NCI-H69 (cell line): Measurements from ENCODE around the gene LZIC.
"Not testable (repeated sequence)": the region's sequence is repeated elsewhere in the genome, so short reads cannot be mapped to it uniquely, and the experiment has no call there.

ENCODE experiments used
- DNase-seq: peaks from one replicate; lab custom pipeline; 2025; lab: John Stamatoyannopoulos, UW

Gene LZIC

DNA sequence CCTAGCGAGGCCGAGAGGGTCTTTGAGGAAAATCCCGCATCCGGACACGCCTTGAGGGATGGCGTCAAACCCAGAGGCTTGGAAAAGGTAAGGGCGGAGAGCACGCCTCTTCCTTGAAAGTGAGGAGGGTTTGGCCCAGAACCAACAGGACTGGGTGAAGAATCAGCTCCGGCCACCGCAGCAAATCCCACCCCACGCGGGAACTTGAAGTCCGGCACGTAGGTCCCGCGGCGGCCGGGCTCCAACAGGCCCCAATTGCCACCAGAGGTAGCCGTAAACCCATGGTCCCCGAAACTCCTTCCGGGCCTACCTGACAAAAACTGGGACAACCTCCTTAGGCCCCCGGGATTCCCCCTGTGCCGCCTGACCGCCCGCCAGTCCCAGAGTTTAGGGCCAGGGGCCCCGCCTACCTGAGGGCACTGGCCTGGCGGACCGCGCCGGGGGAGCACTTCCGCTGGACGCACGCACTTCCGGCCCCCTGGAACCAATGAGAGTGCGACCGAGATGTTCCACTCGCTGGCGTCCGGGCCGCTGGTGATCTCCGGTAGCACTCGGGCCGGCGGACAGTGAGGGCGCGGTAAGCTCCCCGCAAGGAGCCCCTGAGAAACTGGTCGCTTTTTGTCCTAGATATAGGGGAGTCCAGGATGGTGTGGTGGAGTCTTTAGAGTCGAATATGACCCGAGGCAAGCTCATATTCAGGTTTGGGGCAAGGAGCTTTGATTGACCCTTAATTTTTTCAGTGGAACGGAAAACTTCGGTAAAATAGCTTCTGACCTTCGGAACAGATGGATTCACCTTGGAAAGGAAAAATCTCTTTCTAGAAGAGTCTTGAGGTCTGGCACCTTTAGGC is at the start of gene LZIC, which contains the start of gene NMNAT1:
TSS of gene LZIC (minus strand) at position 453 of the 850 bp plus-strand sequence. CDS start 6,772 bp downstream, outside the sequence.
TSS of gene NMNAT1 (plus strand) at position 537 of the 850 bp plus-strand sequence. CDS start 28,599 bp downstream, outside the sequence.
- peak; percentile 89 for DNase-seq

DNA sequence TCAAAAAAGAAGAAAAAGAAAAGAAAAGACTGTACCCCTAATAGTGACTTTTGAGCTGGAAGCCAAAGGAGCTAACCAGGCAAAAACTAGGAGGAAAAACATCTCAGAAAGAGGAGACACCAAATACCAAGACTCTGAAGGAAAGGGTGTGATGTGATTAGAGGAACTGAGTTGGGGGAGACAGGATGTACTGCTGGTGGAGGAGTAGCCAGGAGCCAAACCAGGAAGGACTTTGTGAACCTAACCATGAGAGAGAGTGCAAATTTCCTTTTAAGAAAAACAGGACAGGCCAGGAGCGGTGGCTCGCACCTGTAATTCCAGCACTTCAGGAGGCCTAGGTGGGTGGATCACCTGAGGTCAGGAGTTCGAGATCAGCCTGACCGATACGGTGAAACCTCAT is 49.7 kb upstream of the LZIC start:
- no peak for DNase-seq

DNA sequence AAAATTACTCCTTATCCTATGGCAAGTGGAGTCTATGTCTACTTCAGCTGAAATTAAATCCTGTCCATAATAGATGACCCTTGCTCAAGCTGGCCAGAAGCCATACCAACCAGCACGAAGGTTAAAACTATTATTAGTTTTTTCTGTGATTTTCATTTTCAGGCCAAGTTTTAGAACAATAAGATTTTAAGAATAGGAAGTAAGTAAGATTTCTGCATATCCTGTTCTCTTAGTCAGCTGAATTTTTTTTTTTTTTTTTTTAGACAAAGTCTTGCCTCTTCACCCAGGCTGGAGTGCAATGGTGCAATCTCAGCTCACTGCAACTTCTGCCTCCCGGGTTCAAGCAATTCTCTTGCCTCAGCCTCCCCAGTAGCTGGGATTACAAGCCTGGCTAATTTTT is 47.8 kb upstream of the LZIC start:
- no peak for DNase-seq

DNA sequence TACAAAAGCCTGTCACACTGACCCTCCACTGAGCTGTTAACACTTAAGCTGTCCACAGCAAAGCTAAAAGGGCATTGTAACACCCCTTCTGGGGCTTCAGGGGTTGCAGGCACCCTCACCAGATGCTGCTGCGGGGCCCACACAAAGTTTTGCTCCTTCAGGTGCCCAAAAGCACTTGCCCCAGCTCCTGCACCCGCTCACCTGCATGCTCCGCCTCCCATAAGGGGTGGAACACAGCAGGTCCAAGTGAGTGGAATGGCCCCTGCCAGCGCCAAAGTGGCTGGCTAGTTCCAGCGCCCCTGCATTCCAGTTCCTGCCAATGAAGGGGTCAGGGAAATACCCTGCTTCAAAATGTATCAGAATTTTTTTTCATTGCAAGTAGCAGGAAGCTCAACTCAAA is 46.6 kb upstream of the LZIC start:
- DNase-seq, result no peak

DNA sequence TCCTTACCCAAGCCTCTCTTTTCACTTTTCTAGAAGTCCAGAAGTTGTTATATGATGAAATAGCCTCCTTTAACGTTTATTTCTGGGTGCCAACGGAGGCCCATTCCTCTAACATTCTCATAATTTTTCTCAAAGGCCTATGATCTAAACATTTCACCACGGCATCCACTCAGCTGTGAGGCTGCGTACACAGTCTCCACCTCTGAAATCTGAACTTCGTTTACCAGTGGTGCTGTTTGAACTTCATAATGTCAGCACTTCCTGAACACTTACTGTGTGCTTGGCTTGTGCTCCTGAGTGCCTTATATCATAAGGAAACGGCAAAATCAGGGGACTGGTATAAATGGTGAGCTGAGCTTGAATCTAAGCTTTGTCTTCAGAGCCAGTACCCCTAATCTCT is 41.8 kb upstream of the LZIC start:
- no peak for DNase-seq

DNA sequence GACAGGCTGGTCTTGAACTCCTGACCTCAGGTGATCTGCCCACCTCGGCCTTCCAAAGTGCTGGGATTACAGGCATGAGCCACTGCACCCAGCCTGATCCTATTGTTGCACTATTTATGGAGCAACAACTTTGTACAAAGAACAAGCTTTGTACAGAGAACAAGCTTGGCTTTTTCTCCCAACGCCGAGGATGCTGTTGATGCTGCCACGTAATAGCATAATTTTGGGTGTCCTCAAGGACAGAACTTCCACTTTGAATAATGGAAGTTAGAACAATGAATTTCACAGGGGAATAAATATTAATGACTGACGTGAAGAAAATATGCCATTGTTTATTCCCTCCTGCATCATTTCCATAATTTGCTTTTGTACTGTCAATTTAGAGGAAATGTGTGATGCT is 41.1 kb upstream of the LZIC start:
- no peak for DNase-seq

DNA sequence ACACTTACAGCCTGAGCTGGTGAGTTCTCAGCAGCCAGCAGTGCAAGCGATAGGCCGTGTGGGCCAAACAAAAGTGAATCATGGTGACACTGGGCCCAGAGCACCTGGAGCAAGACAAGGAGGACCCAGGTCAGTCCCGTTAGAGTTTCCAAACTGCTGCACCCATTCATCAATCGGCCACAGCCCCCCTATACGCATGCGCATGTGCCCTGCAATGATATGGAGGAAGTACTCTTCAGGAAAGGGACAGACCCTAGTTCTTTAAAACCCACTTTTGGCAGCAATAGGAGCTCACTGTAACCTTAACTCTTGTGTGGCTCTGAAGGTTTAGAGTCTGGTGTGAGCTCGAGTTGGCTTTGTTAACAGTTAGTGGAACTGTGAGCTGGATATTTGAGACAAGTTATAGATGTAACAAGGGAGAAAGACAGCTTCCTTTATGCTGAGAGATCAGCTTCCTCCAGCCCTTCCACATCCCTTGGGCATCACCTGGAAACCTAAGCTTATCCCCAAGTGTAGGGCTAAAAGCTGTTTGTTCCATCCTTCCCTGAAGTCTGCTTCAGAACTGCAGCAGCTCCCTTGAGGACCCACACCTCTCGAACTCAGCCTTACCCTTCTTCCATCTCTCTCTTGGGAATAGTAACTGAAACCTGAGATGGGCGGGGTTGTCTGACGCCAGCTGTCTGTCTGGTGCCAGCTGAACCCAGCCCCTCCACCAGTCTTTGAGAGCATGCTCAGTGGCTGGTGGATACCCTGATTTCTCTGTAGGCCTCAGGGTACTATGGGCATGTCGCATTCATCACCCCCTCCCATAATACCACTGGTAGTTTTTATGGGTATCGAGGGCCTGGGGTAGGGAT is 17.7 kb upstream of the LZIC start:
- peak; percentile 88 for DNase-seq

DNA sequence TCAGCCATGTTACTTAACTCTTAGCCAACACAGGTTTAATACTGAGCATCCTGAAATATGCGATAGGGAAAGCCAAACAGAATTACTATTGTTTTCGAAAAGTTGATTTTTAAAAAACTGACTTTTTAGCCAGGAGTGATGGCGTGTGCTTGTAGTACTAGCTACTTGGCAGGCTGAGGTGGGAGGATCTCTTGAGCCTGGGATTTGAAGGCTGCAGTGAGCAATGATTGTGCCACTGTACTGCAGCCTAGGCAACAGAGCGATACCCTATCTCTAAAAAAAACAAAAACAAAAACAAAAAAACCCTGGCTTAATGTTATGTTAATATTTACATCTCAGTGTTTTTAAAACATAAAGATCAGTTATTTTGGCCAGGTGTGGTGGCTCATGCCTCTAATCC is 16.8 kb upstream of the LZIC start:
- DNase-seq, result no peak

DNA sequence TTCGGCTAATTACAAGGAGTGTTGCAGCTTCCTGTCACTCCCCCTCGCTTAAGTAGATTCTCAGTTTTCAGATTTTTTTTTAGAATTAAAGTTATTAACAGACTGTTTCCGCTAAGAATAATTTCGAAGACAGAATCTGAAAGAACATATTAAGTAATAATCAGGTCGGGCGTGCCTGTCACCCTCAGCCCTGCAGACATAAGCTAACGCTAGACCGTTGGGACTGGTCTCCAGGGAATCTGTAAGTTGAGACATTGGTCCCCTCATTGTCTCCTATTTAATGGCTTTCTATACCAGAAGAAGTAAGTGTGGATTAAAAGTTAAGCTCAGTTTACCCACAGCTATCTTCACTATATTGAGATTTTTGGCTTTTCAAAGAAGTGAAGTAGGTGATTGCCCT is 14.5 kb upstream of the LZIC start:
- DNase-seq, result no peak

DNA sequence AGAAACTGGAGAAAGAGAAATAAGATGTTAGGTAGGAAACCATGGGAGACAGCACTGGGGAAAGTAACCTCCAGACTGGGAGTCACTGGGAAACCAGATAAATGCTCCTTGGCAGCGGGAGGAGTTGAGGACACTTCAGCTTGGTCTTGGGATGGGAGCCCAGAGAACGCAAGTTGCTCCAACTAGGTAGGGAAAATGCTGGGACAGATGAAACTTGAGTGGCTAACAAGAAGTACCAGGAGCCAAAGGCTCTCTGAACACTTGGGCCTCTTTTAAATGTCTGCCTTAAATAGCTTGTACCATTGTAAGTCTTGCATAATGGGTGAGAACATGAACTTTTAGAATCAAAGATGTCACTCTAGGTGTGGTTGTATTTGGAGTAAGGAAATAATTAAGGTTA is 3.1 kb upstream of the LZIC start:
- no peak for DNase-seq

DNA sequence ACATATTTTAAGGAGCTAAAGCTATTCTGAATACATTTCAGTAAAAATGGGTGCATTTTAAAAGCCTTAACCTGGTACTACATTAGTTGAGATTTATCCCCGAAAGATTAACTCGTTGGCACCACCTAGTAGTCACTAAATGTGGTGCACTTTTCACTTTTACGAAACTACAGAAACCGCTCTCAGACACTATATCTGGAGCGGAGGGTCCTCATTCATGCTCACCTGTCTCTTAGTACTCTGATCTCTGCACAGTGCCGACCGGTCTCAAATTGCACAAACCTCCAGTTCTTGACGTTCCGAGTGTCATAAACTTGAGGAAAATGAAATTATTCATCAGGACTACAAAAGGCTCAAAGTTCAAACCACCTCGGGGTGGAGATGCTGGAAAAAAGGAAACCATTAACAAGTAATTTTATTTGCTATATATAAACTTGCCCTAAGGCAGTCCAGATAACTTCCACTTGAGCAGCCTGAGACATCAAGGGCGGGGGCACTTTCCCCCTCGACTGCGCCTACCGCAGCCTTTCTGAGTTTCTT is 722 bp downstream of the LZIC start:
- DNase-seq, result peak; percentile 46

DNA sequence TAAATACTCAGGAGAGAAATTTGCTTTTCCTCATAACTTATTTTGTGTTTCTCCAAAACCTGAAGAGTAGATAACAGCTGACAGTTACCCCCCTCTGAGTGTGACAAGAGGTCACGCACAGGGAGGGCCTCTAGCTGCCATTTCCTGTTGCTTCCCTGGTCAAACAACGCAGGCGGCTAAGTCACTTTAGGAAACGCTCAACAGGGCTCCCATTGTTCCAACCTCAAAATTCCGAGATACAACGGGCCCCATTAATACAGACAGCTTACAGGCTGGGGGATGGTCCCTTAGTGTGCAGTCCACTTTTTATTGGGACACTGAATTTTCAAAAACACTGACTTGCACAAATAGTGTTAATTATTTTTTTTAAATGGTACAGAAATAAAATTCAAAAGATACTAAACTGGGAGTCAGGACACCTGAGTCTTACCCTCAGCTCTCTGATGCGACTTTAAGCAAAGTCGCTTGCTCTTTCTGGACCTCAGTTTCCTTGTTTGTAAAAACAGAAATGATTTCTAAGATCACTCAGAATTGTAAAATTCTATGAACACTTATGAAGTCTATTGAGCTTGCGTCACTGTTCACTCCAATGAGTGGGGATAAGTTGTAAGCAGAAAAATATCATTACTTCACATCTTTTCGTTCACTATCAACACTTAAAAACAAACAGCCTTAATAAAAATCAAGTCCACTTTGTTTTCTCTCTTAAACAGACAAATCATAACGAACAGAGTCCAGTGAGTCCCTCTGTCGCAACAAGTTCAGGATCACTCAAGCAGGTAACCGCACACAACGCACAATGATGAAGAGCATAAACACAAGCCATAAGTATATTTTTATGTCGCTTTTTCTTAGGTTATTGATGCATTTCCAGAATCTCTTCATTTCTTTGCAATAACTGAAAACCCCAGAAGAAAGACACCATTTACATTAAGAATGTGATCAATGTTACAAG is 13.5 kb downstream of the LZIC start:
- DNase-seq, result peak; percentile 10

DNA sequence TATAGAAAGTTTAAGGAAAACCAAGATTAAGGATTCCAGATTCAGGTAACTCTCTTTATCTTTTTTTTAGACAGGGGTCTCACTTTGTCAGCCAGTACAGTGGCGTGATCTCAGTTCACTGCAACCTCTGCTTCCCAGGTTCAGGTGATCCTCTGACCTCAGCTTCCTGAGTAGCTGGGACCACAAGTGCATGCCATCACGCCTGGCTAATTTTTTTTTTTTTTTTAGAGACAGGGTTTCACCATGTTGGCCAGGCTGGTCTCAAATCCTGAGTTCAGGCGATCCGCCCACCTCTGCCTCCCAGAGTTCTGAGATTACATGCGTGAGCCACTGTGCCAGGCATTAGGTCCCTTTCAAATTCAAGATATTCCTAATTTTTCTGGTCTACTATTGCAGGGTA is 15.9 kb downstream of the LZIC start:
- DNase-seq, result no peak

DNA sequence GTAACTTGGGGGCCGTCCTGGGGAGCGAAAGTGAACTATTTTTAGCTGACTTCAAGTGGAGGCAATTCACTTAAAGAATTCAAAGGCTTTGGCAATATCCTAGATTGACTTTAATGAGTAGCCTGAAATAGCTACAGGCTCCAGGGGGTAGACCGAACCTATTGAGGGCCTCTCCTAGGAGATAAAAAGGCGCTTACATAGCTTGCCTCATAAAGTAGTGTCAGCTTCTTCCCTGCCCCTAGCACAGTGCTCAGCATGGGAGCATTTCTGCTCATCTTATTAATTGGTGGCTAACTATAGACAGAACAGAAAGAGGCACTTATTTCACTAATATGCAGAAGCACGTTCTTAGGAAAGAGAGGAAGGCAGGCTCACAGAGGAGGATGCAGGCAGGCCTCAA is 20.8 kb downstream of the LZIC start:
- peak; percentile 64 for DNase-seq

DNA sequence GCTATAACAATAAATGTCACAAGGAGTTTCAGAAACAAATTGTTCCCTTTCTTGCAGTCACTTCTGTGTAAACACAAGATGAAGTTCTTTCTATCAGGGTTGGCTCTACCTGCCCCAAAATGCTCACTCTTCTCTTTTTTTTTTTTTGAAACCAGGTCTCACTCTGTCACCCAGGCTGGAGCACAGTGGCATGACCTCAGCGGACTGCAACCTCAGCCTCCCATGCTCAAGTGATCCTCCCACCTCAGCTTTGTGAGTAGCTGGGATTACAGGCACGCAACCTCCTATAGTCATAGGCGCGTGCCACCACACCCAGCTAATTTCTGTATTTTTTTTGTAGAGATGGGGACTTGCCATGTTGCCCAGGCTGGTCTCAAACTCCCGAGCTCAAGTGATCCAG is 22.6 kb downstream of the LZIC start:
- no peak for DNase-seq

DNA sequence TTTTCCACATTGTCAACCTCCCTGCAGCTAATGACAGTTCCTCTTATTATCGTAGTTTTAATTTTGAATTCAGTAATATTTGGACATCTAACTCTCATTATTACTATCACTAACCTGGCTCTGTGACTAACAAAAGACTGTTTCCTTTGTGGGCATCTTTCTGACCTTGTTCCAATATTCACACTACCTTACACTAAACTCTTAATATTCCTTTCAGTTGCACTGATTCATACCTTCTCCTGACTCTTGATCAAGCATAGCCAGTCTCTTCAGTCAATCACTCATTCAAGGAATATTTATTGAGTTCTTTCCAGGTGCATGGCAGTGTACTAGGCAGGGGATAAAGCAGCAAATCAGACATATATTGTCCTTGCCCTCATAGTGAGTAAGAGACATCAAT is 25.3 kb downstream of the LZIC start:
- no peak for DNase-seq

DNA sequence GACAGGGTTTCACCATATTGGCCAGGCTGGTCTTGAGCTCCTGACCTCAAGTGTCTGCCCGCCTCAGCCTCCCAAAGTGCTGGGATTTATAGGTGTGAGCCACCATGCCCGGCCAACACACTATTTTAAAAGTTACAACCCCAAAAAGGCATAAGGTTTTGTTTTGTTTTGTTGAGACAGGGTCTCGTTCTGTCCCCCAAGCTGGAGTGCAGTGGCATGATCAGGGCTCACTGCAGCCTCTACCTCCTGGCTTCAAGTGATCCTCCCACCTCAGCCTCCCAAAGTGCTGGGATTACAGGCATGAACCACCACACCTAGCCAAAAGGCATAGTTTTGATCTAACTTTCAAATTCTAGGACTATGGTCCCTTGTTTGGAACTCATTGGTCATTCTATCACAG is 25.7 kb downstream of the LZIC start:
- not testable (repeated sequence) for DNase-seq

DNA sequence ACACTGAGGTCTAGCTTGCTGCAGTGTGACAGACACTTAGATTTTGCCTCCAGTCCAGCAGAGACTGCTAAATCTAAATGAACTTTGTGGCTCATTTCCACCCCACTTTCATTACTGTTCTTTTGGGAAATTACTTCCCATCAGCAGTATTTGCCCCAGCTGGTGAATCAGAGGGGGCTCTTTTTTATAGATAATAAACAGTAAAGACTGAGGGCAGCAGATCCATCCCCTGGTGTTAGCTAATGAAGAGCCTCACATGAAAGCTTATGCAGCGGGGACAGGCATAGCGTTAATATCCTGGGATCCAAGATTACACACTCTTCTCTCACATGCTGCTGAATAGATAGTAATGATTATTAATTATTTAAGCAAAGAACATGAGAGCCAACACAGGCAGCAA is 26.7 kb downstream of the LZIC start:
- DNase-seq, result peak; percentile 39

DNA sequence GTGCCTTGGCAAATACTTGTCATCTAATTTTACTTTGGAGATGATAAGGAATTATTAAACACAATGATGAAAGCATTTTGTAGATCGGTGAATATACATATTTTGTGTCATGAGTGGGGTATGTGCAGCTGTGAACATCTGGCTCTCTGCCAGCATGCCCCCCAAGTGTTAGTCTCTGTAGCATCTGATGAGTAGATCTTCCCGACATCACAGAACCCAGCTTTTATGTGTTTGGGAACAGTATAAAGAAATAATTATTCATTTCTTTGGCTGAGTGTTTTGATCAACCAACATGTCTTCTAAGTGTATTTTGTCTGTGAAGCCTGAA is 28.6 kb downstream of the LZIC start:
- DNase-seq, result no peak

DNA sequence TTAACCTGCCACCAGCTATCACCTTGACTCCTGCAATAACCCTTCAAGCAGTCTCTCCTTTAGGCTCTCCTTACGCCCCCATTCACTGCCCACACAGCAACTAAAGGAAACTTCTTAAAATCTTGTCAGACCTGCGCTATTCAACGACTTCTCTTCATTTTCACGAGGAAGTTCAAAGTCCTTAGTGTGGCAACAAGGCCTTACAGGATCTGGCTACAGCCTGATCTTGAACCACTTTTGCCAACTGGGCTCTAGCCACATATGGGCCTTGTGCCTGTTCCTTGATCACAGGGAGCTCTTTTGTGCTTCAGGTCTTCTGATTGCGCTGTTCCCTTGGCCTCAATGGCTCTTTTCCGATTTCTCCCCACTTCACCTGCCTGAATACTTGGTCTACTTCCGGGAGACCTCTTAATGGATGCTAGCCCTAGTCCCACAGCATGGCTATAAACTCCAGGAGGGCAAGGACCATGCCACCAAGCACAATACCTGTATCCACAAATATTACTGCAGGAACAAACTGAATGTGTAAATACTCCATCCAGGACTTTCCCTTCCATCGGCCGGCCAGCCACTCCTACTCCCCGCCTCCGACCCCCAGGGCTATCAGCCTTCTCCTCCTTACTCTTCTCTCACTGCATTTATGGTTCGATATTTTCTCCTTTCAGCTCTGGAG is 30.8 kb downstream of the LZIC start:
- no peak for DNase-seq
